Uterus (tissue), 4 donors: ENCODE measurements around the gene MED26. TPM values are rescaled to one million over a fixed set of nuclear protein-coding genes. Genes with fewer than 3 reads are reported as not detected.

Source experiments
- DNase-seq, 2 donors: peaks; one replicate each; pipeline ENCODE4 v3.0.0-alpha.2; 2019 to 2020
- H3K27ac ChIP-seq, 2 donors: fragments of 200-600 bp; sonication (generic); 1 replicate in 1 of 2; 2 replicates in 1 of 2; pipeline ENCODE4 v1.5.1; 2016 to 2018
- H3K27me3 ChIP-seq, 2 donors: fragments of 200-600 bp; sonication (generic); one replicate each; pipeline ENCODE4 v1.5.1; 2018 to 2019; ENCODE audit warnings: control low read depth in 1 of 2
- H3K36me3 ChIP-seq, 2 donors: fragments of 200-600 bp; sonication (generic); one replicate each; pipeline ENCODE4 v1.5.1; 2019; ENCODE audit warnings: control low read depth in 1 of 2
- H3K4me1 ChIP-seq, 2 donors: fragments of 200-600 bp; sonication (generic); one replicate each; pipeline ENCODE4 v1.5.1; 2018 to 2019; ENCODE audit warnings: control low read depth in 1 of 2
- H3K4me3 ChIP-seq, 2 donors: fragments of 200-600 bp; sonication (generic); 1 replicate in 1 of 2; 2 replicates in 1 of 2; pipeline ENCODE4 v1.5.1; 2018 to 2019; ENCODE audit warnings: mild to moderate bottlenecking in 1 of 2
- H3K9me3 ChIP-seq, 2 donors: fragments of 200-600 bp; sonication (generic); one replicate each; pipeline ENCODE4 v1.5.1; 2019; ENCODE audit warnings: control low read depth in 1 of 2
- POLR2A ChIP-seq, 2 donors: fragments of 450-650 bp; IDR thresholded peaks; one replicate each; pipeline ENCODE4 v1.6.1; 2016; ENCODE audit warnings: antibody characterized with exemption in 2 of 2, mild to moderate bottlenecking in 1 of 2, moderate library complexity in 1 of 2
- intact Hi-C: fragments of 100-400 bp; cut with DNase I; formaldehyde crosslinking; loops from one replicate; pipeline ENCODE4 v1.15.1; 2023; ENCODE audit warnings: low total_unique reads
- total RNA-seq, 4 donors: library from RNA; depleted of rRNA in 3 of 4; stranded (reverse); fragments of >200 nt in 3 of 4; gene quantifications; one replicate each; pipeline versions ENCODE4 v1.1.0 to v1.2.4, GENCODE V29; 2014 to 2023
- TF ChIP-seq, protein P1 (sequence below), 4 experiments: fragments of 200-600 bp in 2 of 4; fragments of 450-650 bp in 2 of 4; sonication (generic) in 2 of 4; IDR thresholded peaks; one replicate each; pipeline ENCODE4 v1.5.1; 2016 to 2019; ENCODE audit warnings: antibody characterized with exemption in 4 of 4, mild to moderate bottlenecking in 2 of 4, moderate library complexity in 1 of 4
- donor health status: DM: yes; HTN: yes; CAD: no.

The MED26 gene
- total RNA-seq, 4 donors from 2014 or later: 1.5 to 13.5 (median 3.6) TPM

DNA sequence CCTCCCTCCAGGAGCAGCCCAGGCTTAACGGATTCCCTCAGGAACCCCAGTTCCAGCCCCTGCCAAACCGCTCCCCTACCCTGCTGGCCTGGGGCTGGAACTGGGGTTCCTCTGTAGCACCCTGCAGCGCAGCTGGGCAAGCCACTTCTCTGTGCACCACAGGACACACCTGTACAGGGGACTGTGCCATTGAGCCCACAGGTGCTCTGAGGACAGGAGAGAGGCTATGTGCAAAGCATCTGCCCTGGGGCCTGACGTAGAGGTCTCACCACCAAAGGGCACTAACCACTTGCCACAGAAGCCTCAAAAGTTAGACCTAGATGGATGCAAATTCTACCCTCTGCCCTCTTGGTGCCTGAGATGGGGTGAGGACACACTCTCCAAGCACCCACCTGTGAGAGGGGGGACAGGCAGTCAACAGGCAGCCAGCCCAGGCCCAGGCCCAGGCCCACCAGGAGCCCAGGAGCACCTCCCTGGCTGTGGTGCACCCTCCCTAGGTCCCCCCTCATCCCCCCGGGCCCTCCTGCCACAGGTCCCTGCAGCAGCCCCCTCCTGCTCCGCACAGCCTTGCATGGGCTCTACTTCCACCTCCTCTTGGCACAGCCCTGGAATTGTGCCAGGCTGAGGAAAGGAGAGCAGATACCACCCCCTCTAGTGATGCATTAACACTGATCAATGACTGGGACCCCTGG is 28.2 kb downstream of the MED26 start:
- Histone ChIP-seq H3K4me1 (peaks cover 0 to 17% of the 10 kb centered on the region in 2 donors), H3K27ac (peak overlapping the region; percentile 75 to 85), H3K4me3 (no peak overlapping the region), H3K27me3 (no peaks in the 10 kb centered on the region), H3K9me3 (no peaks in the 10 kb centered on the region), H3K36me3 (no peaks in the 10 kb centered on the region)
- no peak for DNase-seq
- TF ChIP-seq, protein P1, sequence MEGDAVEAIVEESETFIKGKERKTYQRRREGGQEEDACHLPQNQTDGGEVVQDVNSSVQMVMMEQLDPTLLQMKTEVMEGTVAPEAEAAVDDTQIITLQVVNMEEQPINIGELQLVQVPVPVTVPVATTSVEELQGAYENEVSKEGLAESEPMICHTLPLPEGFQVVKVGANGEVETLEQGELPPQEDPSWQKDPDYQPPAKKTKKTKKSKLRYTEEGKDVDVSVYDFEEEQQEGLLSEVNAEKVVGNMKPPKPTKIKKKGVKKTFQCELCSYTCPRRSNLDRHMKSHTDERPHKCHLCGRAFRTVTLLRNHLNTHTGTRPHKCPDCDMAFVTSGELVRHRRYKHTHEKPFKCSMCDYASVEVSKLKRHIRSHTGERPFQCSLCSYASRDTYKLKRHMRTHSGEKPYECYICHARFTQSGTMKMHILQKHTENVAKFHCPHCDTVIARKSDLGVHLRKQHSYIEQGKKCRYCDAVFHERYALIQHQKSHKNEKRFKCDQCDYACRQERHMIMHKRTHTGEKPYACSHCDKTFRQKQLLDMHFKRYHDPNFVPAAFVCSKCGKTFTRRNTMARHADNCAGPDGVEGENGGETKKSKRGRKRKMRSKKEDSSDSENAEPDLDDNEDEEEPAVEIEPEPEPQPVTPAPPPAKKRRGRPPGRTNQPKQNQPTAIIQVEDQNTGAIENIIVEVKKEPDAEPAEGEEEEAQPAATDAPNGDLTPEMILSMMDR (IDR thresholded peaks at IDR 0.05): no peak
- TF ChIP-seq POLR2A (IDR thresholded peaks at IDR 0.05): no peak
- intact Hi-C loops: no loop called here

DNA sequence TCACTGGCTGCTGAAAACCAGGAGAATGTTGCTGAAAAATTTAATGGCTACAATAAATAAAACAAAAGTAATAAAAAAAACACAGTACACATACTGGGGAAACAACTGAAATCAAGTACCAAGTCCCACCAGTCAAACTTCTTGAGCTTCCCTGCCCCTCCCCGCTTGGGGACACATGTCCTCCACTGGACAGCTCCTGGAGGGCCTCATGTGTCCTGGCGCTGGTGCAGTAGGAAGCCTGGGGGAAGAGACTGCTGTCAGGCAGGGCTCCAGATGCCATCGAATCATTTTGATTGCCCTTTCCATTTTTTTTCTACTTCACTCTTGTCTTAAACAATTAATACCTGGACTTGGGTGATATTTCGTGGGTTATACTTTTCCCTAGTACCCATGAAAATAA is 29.2 kb downstream of the MED26 start:
- peak overlapping the region; percentile 75 to 85 for H3K27ac ChIP-seq

DNA sequence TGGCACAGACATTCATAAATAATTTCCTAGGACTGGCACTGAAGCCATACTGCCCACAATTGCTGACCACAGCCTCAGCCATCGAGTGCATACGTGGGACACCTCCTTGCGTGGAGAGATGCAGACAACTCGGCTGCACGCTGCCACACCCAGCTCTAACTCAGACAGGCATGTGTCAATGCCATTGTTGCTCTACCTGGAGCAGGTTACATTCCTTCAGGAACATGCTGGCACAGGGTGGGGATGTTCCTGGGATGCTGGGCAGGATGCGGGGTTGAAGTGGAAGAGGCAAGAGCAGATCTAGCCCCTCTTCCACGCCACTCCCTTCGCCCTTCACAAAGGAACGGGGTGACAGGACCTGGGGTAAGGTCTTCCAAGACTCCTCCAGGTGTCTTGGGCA is 31.6 kb downstream of the MED26 start:
- Histone ChIP-seq H3K9me3 (no peaks in the 10 kb centered on the region), H3K4me3 (no peak overlapping the region), H3K27ac (peak overlapping the region in 1 of 2 donors; percentile 85), H3K27me3 (no peaks in the 10 kb centered on the region), H3K36me3 (no peaks in the 10 kb centered on the region), H3K4me1 (peaks cover 0 to 17% of the 10 kb centered on the region in 2 donors)
- DNase-seq: no peak
- TF ChIP-seq, protein P1 (IDR thresholded peaks at IDR 0.05): no peak
- intact Hi-C loops: no loop called here

More for the DNA sequence above, 29.2 kb downstream of the MED26 start:
- TF ChIP-seq, protein P1 (IDR thresholded peaks at IDR 0.05): no peak
- TF ChIP-seq POLR2A (IDR thresholded peaks at IDR 0.05): no peak
- H3K9me3 ChIP-seq: no peaks in the 10 kb centered on the region
- no peaks in the 10 kb centered on the region for H3K36me3 ChIP-seq
- H3K4me3 ChIP-seq: no peak overlapping the region
- no peaks in the 10 kb centered on the region for H3K27me3 ChIP-seq
- intact Hi-C loops: no loop called here
- no peak for DNase-seq
- peaks cover 0 to 17% of the 10 kb centered on the region in 2 donors for H3K4me1 ChIP-seq

DNA sequence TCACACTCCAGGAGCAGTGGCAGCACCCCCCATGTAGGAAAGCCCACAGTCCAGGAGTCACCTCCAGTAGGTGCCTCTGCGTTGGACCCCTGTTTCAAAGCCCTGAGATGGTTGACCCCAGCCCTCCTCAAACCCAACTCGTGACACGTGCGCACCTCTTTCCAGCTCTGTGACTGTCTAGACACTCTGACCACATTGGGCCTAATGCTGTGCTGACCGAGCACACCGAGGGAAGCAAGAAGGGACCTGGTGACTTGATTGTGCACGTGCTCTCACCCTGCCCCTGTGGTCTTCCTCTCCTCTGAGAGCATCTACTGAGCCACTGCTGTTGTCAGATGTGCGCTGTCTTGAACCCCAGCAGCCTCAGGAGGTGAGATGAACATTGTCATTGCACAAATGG is 32.9 kb downstream of the MED26 start:
- no peak for TF ChIP-seq POLR2A (IDR thresholded peaks at IDR 0.05)
- TF ChIP-seq, protein P1 (IDR thresholded peaks at IDR 0.05): no peak
- intact Hi-C loops: no loop called here
- peaks cover 2 to 17% of the 10 kb centered on the region in 2 donors for H3K4me1 ChIP-seq

DNA sequence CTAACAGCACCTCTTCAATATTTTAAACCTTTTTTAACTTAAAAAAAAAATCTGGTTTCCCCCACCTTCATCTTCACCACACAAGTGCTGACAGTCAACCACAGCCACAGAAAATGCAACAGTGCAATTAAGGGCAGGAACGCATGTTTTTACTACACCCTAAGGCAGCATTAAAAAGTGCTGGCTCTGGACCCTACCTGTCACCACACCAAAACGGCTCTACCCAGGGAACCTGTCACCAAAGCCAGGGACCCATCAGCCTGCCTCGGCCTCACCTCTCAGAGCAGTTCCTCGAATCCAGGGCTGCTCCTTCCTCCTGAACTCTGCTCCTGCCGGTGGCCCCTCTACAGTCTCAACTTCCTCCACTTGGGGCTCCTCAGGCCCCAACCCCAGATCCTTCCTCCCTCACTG is 33.3 kb downstream of the MED26 start:
- intact Hi-C loops: no loop called here
- Histone ChIP-seq H3K36me3 (no peaks in the 10 kb centered on the region), H3K4me1 (peaks cover 6 to 17% of the 10 kb centered on the region in 2 donors)

More for the DNA sequence above, 32.9 kb downstream of the MED26 start:
- no peak overlapping the region for H3K4me3 ChIP-seq
- H3K27me3 ChIP-seq: no peaks in the 10 kb centered on the region
- no peaks in the 10 kb centered on the region for H3K36me3 ChIP-seq
- H3K27ac ChIP-seq: no peak overlapping the region
- no peaks in the 10 kb centered on the region for H3K9me3 ChIP-seq
- DNase-seq: no peak

More for the DNA sequence above, 33.3 kb downstream of the MED26 start:
- no peak for DNase-seq
- Histone ChIP-seq H3K9me3 (no peaks in the 10 kb centered on the region), H3K27ac (no peak overlapping the region), H3K27me3 (no peaks in the 10 kb centered on the region), H3K4me3 (no peak overlapping the region)
- TF ChIP-seq POLR2A (IDR thresholded peaks at IDR 0.05): no peak
- TF ChIP-seq, protein P1 (IDR thresholded peaks at IDR 0.05): no peak
